PC-9 (cell line): ENCODE data around the gene TRIM9. TPM values are rescaled to one million over a fixed set of nuclear protein-coding genes. Genes with fewer than 3 reads are reported as not detected.

Experiments used
- BruUV-seq: library from RNA; stranded (reverse); fragments of 400-500 nt; replicated peaks from 2 replicates; lab custom pipeline; 2021; lab: Mats Ljungman, UMichigan
- CTCF ChIA-PET: fragments of 300-600 bp; sonication (Branson Sonifier 250); formaldehyde crosslinking; loops from one replicate; lab custom pipeline; 2022; ENCODE audit warnings: antibody characterized with exemption; lab: Charles Lee
- POLR2A ChIA-PET: fragments of 300-600 bp; sonication (Branson Sonifier 250); formaldehyde crosslinking; loops from one replicate; lab custom pipeline; 2022; ENCODE audit warnings: antibody characterized with exemption; ENCODE audit not compliant: unreplicated experiment; lab: Charles Lee
- DNase-seq, 2 experiments: peaks; one replicate each; pipeline versions ENCODE4 v3.0.0 to v3.0.0-alpha.2; 2015 to 2022; ENCODE audit warnings: mixed read lengths in 1 of 2
- H2AFZ ChIP-seq: fragments of 200-600 bp; sonication (generic); 2 replicates; pipeline ENCODE4 v1.8.1; 2017; ENCODE audit warnings: antibody characterized with exemption
- H3F3A ChIP-seq: fragments of 200-600 bp; sonication (generic); 2 replicates; pipeline ENCODE4 v1.8.1; 2017; ENCODE audit warnings: antibody characterized with exemption, mild to moderate bottlenecking, low read depth; ENCODE audit not compliant: insufficient read depth
- H3K27ac ChIP-seq: fragments of 200-600 bp; sonication (generic); 2 replicates; pipeline ENCODE4 v1.6.1; 2016; ENCODE audit warnings: mixed run types
- H3K27me3 ChIP-seq: fragments of 200-600 bp; sonication (generic); 2 replicates; pipeline ENCODE4 v1.6.1; 2016; ENCODE audit warnings: low read depth, mixed run types; ENCODE audit not compliant: insufficient read depth
- H3K36me3 ChIP-seq: fragments of 200-600 bp; sonication (generic); 2 replicates; pipeline ENCODE4 v1.6.1; 2016; ENCODE audit warnings: low read depth, mixed run types
- H3K4me1 ChIP-seq: fragments of 200-600 bp; sonication (generic); replicated peaks from 2 replicates; pipeline ENCODE4 v1.6.1; 2016; ENCODE audit warnings: mixed run types; ENCODE audit not compliant: insufficient read depth
- H3K4me2 ChIP-seq: fragments of 200-600 bp; sonication (generic); 2 replicates; pipeline ENCODE4 v1.6.1; 2017; ENCODE audit warnings: mixed run types
- H3K4me3 ChIP-seq: fragments of 200-600 bp; sonication (generic); 2 replicates; pipeline ENCODE4 v1.6.1; 2016; ENCODE audit warnings: mixed run types
- H3K79me2 ChIP-seq: fragments of 200-600 bp; sonication (generic); 2 replicates; pipeline ENCODE4 v1.6.1; 2017; ENCODE audit warnings: low read depth, mixed run types
- H3K9me2 ChIP-seq: fragments of 200-600 bp; sonication (generic); 2 replicates; pipeline ENCODE4 v1.8.1; 2017; ENCODE audit warnings: mild to moderate bottlenecking; ENCODE audit not compliant: insufficient read depth
- H3K9me3 ChIP-seq: fragments of 200-600 bp; sonication (generic); 2 replicates; pipeline ENCODE4 v1.8.1; 2016; ENCODE audit warnings: low read depth; ENCODE audit not compliant: insufficient read depth
- H4K20me1 ChIP-seq: fragments of 200-600 bp; sonication (generic); 2 replicates; pipeline ENCODE4 v1.8.1; 2017; ENCODE audit not compliant: insufficient read depth
- CTCF ChIP-seq: fragments of 200-600 bp; sonication (generic); conservative IDR thresholded peaks from 2 replicates; pipeline ENCODE4 v1.6.1; 2017; ENCODE audit warnings: mixed run types, antibody characterized with exemption, mild to moderate bottlenecking, moderate library complexity
- EZH2 ChIP-seq: fragments of 200-600 bp; sonication (generic); IDR thresholded peaks from 2 replicates; pipeline ENCODE4 v1.8.0; 2017; ENCODE audit warnings: antibody characterized with exemption, low read depth
- intact Hi-C: fragments of 100-400 bp; cut with micrococcal nuclease; formaldehyde crosslinking; loops from one replicate; pipeline ENCODE4 v1.10.0; 2022; ENCODE audit not compliant: unreplicated experiment
- total RNA-seq: library from RNA; stranded (reverse); gene quantifications from 2 replicates; pipeline ENCODE4 v1.2.3, GENCODE V29; 2021

Gene TRIM9
- total RNA-seq, 1 experiment from 2014 or later, result 2.1 TPM

GRCh38 chr14:51084507-51084906, 10.4 kb downstream of the TRIM9 start:
- Histone ChIP-seq H3K9me2 (no peaks in the 10 kb centered on the region), H3K4me1 (peaks cover 21% of the 10 kb centered on the region), H2AFZ (no peak overlapping the region), H3K27me3 (no peaks in the 10 kb centered on the region), H3K9me3 (no peaks in the 10 kb centered on the region), H4K20me1 (no peaks in the 10 kb centered on the region), H3K79me2 (no peaks in the 10 kb centered on the region), H3K4me3 (no peak overlapping the region), H3K27ac (no peak overlapping the region), H3K36me3 (no peaks in the 10 kb centered on the region), H3F3A (peaks cover 4% of the 10 kb centered on the region; the same call in 1 of the 2 replicates), H3K4me2 (no peak overlapping the region)
- no TSS peak for BruUV-seq
- no peak for TF ChIP-seq EZH2
- no peak for TF ChIP-seq CTCF
- ChIA-PET POLR2A (interaction anchor here (0.6 to 0.7 kb wide), 2 partner anchors 10 to 553 kb away, joined by 3 to 10 read pairs; partner anchors contain the start of gene TRIM9), CTCF (no interaction called here)
- DNase-seq, result no peak
- intact Hi-C loops, result no loop called here

- H3K9me2 ChIP-seq, result no peaks in the 10 kb centered on the region
- no TSS peak for BruUV-seq
Measured at GRCh38 chr14:51082349-51082748, 12.6 kb downstream of the TRIM9 start.

GRCh38 chr14:51081712-51082111, 13.2 kb downstream of the TRIM9 start:
- intact Hi-C loops, result no loop called here
- POLR2A ChIA-PET, result no interaction called here
- TF ChIP-seq EZH2 (no peak), CTCF (no peak)

More at GRCh38 chr14:51082349-51082748, 12.6 kb downstream of the TRIM9 start:
- intact Hi-C loops, result no loop called here
- TF ChIP-seq EZH2 (no peak), CTCF (no peak)
- no peak overlapping the region for H3K4me3 ChIP-seq
- H3K36me3 ChIP-seq, result no peaks in the 10 kb centered on the region
- H4K20me1 ChIP-seq, result no peaks in the 10 kb centered on the region
- no peaks in the 10 kb centered on the region for H3K9me3 ChIP-seq
- ChIA-PET CTCF (no interaction called here), POLR2A (no interaction called here)
- peaks cover 10% of the 10 kb centered on the region; the same call in 1 of the 2 replicates for H3F3A ChIP-seq
- no peak overlapping the region for H2AFZ ChIP-seq
- peaks cover 35% of the 10 kb centered on the region for H3K4me1 ChIP-seq
- no peak for DNase-seq
- H3K4me2 ChIP-seq, result no peak overlapping the region
- H3K27me3 ChIP-seq, result no peaks in the 10 kb centered on the region
- H3K79me2 ChIP-seq, result no peaks in the 10 kb centered on the region
- H3K27ac ChIP-seq, result no peak overlapping the region

More at GRCh38 chr14:51081712-51082111, 13.2 kb downstream of the TRIM9 start:
- no peaks in the 10 kb centered on the region for H3K36me3 ChIP-seq
- no peak for DNase-seq
- H3F3A ChIP-seq, result peaks cover 8% of the 10 kb centered on the region; the same call in 1 of the 2 replicates
- BruUV-seq, result no TSS peak
- no peak overlapping the region for H2AFZ ChIP-seq
- H3K9me2 ChIP-seq, result no peaks in the 10 kb centered on the region
- no peaks in the 10 kb centered on the region for H3K9me3 ChIP-seq
- CTCF ChIA-PET, result no interaction called here
- H4K20me1 ChIP-seq, result no peaks in the 10 kb centered on the region
- H3K27ac ChIP-seq, result no peak overlapping the region
- no peaks in the 10 kb centered on the region for H3K27me3 ChIP-seq
- peaks cover 29% of the 10 kb centered on the region for H3K4me1 ChIP-seq
- no peaks in the 10 kb centered on the region for H3K79me2 ChIP-seq
- H3K4me3 ChIP-seq, result no peak overlapping the region
- H3K4me2 ChIP-seq, result no peak overlapping the region
